Neutrophil (primary cell): Measurements from ENCODE around the gene UNC13C.

Source experiments
- H3K27ac ChIP-seq: fragments of 200-600 bp; sonication (generic); 2 replicates; pipeline ENCODE4 v1.5.1; 2016; ENCODE audit warnings: mild to moderate bottlenecking, moderate library complexity
- H3K27me3 ChIP-seq: fragments of 200-600 bp; sonication (generic); 2 replicates; pipeline ENCODE4 v1.6.0; 2016; ENCODE audit warnings: mild to moderate bottlenecking
- H3K36me3 ChIP-seq: fragments of 200-600 bp; sonication (generic); 2 replicates; pipeline ENCODE4 v1.5.1; 2017
- H3K4me1 ChIP-seq, 2 experiments: fragments of 200-600 bp in 1 of 2; sonication (generic) in 1 of 2; 1 replicate in 1 of 2; 2 replicates in 1 of 2; pipeline versions ENCODE4 v1.5.1 to v1.6.1; 2013 to 2016; ENCODE audit warnings: low read depth in 1 of 2, low read length in 1 of 2, mild to moderate bottlenecking in 1 of 2, moderate library complexity in 1 of 2; ENCODE audit not compliant: control insufficient read depth in 1 of 2, insufficient read depth in 1 of 2
- H3K4me3 ChIP-seq, 2 experiments: fragments of 200-600 bp in 1 of 2; sonication (generic) in 1 of 2; 1 replicate in 1 of 2; 2 replicates in 1 of 2; pipeline ENCODE4 v1.5.1; 2013 to 2016; ENCODE audit warnings: low read depth in 1 of 2, low read length in 1 of 2, mild to moderate bottlenecking in 1 of 2, moderate library complexity in 1 of 2
- H3K9me3 ChIP-seq: fragments of 200-600 bp; sonication (generic); 2 replicates; pipeline ENCODE4 v1.5.1; 2016
- TF ChIP-seq, protein P1 (sequence below): fragments of 200-600 bp; sonication (generic); IDR thresholded peaks from 2 replicates; pipeline ENCODE4 v1.5.1; 2016; ENCODE audit warnings: antibody characterized with exemption

Gene UNC13C

DNA sequence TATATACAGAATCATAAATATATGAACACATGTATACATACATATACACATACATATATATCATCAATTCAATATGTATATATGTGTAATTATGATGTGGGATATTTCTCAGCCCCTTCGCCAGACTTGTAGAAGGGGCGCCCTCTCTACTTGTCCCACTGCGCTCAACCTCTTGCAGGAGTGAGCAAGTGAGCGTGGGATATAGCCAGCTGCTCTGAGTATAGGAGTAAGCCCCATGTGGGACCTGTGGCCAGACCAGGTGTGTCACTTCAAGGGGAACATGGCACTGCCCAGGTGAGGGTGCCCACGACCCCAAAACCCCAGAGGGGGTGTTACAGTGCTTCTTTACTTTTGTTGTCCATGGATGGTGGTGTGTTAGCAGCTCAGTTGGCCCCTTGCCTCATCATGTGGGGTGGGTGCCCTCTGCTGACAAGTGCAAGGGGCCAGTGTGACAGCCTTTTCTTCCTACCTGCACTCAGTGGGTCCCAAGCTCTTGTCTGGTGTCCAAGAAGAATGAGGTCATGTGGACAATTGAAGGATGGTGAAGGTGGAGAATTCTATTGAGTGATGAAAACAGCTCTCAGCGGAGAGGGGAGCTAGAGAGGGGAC is 304.1 kb downstream of the UNC13C start:
- peaks cover 0 to under 1% of the 10 kb centered on the region in 2 experiments for H3K4me1 ChIP-seq
- TF ChIP-seq, protein P1, sequence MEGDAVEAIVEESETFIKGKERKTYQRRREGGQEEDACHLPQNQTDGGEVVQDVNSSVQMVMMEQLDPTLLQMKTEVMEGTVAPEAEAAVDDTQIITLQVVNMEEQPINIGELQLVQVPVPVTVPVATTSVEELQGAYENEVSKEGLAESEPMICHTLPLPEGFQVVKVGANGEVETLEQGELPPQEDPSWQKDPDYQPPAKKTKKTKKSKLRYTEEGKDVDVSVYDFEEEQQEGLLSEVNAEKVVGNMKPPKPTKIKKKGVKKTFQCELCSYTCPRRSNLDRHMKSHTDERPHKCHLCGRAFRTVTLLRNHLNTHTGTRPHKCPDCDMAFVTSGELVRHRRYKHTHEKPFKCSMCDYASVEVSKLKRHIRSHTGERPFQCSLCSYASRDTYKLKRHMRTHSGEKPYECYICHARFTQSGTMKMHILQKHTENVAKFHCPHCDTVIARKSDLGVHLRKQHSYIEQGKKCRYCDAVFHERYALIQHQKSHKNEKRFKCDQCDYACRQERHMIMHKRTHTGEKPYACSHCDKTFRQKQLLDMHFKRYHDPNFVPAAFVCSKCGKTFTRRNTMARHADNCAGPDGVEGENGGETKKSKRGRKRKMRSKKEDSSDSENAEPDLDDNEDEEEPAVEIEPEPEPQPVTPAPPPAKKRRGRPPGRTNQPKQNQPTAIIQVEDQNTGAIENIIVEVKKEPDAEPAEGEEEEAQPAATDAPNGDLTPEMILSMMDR = no peak
- H3K27ac ChIP-seq = no peak overlapping the region
- no peak overlapping the region for H3K4me3 ChIP-seq
- no peaks in the 10 kb centered on the region for H3K9me3 ChIP-seq
- no peaks in the 10 kb centered on the region for H3K36me3 ChIP-seq
- H3K27me3 ChIP-seq = no peaks in the 10 kb centered on the region

DNA sequence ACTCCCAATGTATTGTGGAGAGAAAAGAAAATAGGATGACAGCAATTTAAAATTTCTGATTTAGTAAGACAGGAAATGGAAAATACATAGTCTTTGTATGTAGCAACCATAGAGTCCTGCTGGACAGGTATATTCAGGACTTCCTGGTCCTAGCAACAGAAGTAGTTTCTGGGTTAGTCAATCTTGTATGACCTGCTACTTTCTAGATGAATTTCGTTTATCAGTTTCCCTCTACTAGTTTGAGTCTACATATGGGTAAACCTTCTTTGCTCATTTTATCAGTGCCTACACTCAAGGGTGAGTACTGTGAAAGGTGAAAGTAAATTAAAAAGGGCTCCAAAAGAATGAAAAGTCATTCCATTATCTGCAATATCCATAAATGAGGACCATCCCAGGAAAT is 309.8 kb downstream of the UNC13C start:
- Histone ChIP-seq H3K4me3 (no peak overlapping the region), H3K9me3 (no peaks in the 10 kb centered on the region)
- TF ChIP-seq, protein P1 = no peak

DNA sequence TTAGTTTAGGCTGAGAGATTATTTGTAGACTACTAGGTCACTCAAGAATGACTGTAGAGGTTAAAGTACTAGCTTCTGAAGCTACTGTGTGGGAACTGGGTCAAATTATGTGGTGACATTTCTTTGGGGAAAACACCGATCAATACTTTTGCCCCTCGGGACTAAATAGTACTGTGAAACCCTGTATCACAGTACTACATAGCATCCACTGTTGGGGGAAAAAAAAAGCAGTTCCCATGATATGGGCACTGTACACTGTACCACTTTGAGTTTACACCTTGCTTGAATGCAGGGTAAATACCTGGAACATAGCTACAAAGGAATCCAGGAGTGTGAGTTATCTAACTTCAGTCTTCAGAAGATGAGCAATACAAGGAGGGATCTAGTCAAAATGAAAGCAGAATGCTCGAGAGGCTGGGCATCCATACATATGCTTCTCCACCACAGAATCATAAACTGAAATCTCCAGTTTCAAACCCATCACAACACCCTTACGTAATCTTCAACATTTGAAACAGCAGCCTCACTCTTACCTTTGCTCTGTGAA is 311.4 kb downstream of the UNC13C start:
- TF ChIP-seq, protein P1 = no peak
- H3K27me3 ChIP-seq = no peaks in the 10 kb centered on the region
- H3K4me3 ChIP-seq = no peak overlapping the region
- no peaks in the 10 kb centered on the region for H3K9me3 ChIP-seq
- H3K36me3 ChIP-seq = no peaks in the 10 kb centered on the region
- peaks cover 6 to 16% of the 10 kb centered on the region in 2 experiments for H3K4me1 ChIP-seq
- H3K27ac ChIP-seq = no peak overlapping the region

More for the DNA sequence above, 309.8 kb downstream of the UNC13C start:
- no peaks in the 10 kb centered on the region for H3K27me3 ChIP-seq
- no peak overlapping the region for H3K27ac ChIP-seq
- H3K4me1 ChIP-seq = peaks cover 6 to 16% of the 10 kb centered on the region in 2 experiments
- no peaks in the 10 kb centered on the region for H3K36me3 ChIP-seq

DNA sequence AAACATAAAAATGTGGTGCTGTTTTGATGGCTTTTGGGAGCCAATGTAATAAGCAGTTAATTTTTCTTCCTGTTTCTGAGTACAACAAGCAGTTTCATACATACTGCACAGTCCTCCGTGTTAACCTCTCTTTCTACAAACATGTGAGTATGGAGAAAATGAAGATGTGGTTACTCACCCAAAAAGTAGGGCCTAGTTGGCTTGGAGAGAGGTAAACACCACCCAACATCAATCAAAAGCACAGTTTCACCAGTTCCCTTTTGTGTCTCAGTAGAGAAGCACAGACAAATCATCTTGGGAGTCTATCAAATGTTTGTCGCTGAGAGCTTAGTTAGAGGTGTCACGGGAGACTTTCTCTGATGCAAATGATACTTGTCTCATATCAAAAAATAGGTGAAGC is 320.2 kb downstream of the UNC13C start:
- H3K4me1 ChIP-seq = no peaks in the 10 kb centered on the region
- no peaks in the 10 kb centered on the region for H3K9me3 ChIP-seq
- no peak overlapping the region for H3K4me3 ChIP-seq
- no peaks in the 10 kb centered on the region for H3K36me3 ChIP-seq
- H3K27me3 ChIP-seq = no peaks in the 10 kb centered on the region
- TF ChIP-seq, protein P1 = no peak
- H3K27ac ChIP-seq = no peak overlapping the region

DNA sequence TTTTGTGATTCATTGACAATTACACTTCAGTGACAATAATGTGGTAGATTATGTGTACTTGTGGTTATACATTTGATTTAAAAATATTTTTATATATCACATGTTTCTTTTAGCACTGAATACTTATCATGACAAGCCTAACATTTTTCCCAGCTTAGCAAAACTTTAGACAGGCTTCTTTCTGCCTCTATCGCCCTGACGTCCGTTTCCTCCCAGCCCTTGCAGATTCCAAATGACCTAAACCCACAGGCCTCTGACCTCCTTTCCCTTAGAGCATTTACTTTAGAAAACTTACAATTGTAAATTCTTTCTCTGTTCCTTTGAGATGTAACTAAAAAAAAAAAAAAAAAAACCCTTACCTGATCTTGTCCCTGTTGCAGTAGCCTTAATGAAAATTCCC is 326.1 kb downstream of the UNC13C start:
- Histone ChIP-seq H3K9me3 (no peaks in the 10 kb centered on the region), H3K27ac (no peak overlapping the region), H3K36me3 (no peaks in the 10 kb centered on the region), H3K4me1 (no peaks in the 10 kb centered on the region), H3K27me3 (no peaks in the 10 kb centered on the region), H3K4me3 (no peak overlapping the region)
- TF ChIP-seq, protein P1 = no peak
